Stomach (tissue), 4 donors: Measurements from ENCODE around the gene HTR3A.
A peak's percentile ranks its signal among the peaks of the same experiment; 100 is the strongest.

Source experiments
- EP300 ChIP-seq: sonication (generic); formaldehyde crosslinking; IDR thresholded peaks from one replicate; pipeline ENCODE4 v1.6.1; 2017; ENCODE audit warnings: antibody characterized with exemption
- POLR2AphosphoS5 ChIP-seq, 3 donors: sonication (generic); formaldehyde crosslinking; IDR thresholded peaks; one replicate each; pipeline ENCODE4 v1.6.1; 2016; ENCODE audit warnings: antibody characterized with exemption in 3 of 3
- TF ChIP-seq, protein P1 (sequence below), 7 experiments: fragments of 450-650 bp in 4 of 7; fragments of 200-600 bp in 3 of 7; sonication (generic) in 3 of 7; IDR thresholded peaks; one replicate each; pipeline ENCODE4 v1.5.1; 2016 to 2019; ENCODE audit warnings: antibody characterized with exemption in 7 of 7, control low read depth in 2 of 7, mild to moderate bottlenecking in 1 of 7

DNA sequence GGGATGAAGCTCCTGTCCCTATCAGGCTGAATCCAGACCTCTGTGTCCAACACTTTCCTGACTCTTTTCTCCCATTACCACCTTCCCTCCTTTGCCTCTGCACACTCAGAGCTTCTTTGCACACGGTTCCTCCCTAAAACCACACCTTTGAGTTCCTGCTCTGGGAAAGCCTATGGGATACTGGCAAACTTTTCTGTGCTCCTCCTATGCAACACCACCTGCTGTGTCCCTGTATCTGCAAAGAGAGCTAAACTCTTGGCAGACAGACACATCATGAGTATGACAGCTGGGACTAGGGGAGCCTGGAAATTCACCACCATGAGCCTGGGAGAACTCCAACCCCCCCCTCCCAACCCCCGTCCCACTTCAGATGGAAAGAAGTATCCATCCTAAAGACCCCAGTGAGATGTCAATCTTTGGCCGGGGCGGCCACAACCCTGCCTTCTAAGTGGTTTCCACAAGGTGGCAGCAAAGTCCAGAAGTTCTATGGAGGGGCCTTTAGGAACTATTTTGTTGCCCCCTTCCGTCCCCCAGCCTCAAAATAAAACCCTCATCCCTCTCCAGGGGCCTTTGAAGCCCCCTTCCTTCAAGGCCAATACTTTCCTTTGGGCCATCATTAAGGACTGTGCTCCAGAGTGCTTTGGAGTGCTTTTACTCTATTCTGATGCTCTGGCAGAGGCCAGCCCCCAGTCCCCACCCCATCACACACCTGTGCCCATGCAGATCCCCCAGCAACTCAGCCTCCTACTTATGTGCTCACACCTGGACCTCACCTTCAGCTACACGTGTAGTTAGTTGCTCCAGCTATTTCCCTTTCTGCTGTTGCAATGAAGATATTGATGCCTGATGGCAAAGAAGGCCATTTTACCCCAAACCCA, 19.4 kb downstream of the HTR3A start:
- TF ChIP-seq POLR2AphosphoS5 (IDR thresholded peaks at IDR 0.05) (no peak), EP300 (no peak)
- TF ChIP-seq, protein P1, sequence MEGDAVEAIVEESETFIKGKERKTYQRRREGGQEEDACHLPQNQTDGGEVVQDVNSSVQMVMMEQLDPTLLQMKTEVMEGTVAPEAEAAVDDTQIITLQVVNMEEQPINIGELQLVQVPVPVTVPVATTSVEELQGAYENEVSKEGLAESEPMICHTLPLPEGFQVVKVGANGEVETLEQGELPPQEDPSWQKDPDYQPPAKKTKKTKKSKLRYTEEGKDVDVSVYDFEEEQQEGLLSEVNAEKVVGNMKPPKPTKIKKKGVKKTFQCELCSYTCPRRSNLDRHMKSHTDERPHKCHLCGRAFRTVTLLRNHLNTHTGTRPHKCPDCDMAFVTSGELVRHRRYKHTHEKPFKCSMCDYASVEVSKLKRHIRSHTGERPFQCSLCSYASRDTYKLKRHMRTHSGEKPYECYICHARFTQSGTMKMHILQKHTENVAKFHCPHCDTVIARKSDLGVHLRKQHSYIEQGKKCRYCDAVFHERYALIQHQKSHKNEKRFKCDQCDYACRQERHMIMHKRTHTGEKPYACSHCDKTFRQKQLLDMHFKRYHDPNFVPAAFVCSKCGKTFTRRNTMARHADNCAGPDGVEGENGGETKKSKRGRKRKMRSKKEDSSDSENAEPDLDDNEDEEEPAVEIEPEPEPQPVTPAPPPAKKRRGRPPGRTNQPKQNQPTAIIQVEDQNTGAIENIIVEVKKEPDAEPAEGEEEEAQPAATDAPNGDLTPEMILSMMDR (IDR thresholded peaks at IDR 0.05): peak in 5 of 7 experiments; percentile 43 to 79 (median 68)
